NCI-H1092 (cell line): Measurements from ENCODE around the gene TMEM107.

ENCODE experiments used
- DNase-seq: peaks from one replicate; lab custom pipeline; 2025; lab: John Stamatoyannopoulos, UW

The TMEM107 gene

DNA sequence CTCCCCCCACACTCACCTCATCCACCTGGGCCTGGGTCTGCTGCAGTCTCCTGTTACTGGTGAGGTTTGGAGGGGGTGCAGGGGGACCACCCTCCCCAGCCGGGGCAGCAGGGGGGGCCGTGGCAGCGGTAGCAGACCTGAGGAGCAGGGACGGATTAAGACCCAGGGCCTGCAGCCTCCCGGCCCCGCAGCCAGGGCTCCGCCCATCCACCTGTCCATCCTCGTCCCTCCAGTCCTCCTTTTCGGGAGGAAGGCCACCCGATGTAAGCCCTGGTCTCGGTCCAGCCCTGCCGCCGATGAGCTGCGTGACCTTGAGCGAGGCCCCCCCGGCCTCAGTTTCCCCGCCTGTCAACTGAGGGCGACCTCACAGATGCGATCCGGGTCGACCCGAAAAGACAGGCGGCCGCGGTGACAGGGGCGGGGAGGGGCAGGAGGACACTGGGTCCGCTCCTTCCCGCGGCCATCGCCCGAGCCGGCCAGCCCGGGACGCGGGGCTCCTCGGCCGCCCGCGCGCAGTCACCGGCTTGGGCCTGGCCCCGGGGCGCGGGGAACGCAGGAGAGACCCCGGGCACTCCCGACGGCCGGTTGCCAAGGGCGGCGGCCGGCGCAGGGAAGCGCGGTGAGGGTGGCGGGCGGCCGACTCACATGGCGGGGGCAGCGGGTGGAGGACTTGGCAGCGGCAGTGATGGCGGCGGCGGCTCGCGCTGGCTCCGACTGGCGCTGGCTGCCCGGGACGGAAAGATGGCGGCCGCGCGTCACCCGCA lies 13.8 kb downstream of the TMEM107 start, which contains the start of gene VAMP2:
VAMP2 (minus strand) TSS at position 716 of the 764 bp plus-strand sequence; CDS start at position 647, 69 bp downstream.
- peak; percentile 52 for DNase-seq

DNA sequence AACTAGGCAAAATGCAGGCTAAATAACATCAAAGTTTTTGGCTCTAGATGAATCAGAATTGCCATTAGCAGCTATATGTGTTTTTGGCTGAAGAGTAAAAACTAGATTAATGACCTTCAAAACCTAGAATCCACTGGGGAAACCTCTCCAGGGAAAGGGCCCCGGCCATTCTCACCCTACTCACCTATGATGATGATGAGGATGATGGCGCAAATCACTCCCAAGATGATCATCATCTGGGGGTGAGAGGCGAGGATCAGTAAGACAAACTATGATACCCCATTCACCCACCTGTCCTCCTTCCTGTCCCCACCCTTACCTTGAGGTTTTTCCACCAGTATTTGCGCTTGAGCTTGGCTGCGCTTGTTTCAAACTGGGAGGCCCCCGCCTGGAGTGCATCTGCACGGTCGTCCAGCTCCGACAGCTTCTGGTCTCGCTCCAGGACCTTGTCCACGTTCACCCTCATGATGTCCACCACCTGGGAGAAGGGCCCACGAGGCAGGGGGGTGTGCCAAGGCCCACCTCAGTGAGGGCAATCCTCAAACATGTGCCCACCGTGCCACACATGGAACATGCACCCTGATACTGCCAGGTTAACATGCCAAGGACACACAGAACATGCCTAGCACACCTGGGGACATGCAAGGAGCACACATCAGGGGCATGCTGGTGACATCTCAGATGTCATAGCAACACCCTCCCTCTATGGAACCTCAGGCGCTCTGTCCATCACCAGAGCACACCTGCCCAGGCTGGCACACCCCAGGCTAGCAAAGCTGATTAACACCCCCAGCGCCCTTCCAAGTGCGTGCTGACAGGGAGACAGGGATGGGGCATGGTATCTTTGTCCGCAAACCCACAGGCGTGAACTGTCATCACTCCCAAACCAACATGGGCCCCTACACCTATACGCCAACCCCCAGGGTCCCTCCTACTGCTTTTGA lies 14.6 kb downstream of the TMEM107 start:
- no peak for DNase-seq

GRCh38 chr17:8160741-8161221 lies 15.4 kb downstream of the TMEM107 start:
- DNase-seq = no peak

GRCh38 chr17:8160224-8160577 lies 16.0 kb downstream of the TMEM107 start:
- DNase-seq = no peak

DNA sequence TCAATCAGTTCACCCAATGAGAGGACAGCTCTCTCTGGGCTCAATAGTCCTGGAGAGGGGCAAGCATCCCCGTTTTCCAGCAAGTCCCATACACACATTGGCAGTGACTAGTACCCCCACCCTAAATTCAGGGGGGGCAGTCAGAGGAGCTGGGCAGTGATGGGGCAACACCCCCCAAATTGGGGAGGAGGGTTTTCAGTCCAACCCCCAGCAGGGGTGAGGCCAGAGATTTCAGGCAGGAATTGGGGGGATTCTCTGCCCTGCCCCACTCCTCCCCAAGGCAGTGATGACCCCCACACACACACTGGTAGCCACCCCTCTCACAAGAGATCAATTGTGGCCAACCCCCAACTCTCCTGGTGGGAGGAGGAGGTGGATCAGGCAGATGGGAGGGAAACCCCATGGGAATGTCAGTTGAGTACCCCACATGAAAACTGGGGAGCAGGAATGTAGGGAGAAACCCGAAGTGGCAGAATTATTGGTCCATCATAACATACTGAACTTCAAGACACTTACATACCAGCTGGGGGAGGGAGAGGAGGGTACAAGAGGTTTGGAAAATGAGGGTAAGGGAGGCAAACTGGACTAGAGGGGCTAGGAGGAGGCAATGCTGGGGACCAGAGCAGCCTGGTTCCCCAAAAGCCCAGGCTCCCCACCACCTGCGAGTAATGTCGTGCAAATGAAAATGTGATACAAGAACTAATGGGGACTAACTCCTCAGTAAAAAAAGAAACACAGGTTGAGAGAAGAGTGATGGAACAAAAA lies 16.5 kb downstream of the TMEM107 start:
- DNase-seq = no peak

DNA sequence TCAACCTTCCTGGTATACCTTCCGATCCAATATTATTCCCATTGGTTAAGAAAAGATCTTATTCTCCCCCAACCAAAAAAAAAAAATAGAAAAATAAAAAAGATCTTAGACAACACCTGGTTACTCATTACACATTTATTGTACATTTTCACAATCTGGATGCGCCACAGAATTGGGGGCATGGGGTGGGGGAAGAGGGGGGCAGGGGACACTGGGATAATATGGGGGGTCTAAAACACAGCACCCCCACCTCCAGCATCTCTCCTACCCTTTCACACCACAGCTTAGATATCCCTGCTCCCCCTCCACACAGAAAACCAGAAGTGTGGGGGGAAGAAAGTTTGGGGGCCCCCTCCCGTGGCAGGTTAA lies 17.2 kb downstream of the TMEM107 start:
- no peak for DNase-seq

DNA sequence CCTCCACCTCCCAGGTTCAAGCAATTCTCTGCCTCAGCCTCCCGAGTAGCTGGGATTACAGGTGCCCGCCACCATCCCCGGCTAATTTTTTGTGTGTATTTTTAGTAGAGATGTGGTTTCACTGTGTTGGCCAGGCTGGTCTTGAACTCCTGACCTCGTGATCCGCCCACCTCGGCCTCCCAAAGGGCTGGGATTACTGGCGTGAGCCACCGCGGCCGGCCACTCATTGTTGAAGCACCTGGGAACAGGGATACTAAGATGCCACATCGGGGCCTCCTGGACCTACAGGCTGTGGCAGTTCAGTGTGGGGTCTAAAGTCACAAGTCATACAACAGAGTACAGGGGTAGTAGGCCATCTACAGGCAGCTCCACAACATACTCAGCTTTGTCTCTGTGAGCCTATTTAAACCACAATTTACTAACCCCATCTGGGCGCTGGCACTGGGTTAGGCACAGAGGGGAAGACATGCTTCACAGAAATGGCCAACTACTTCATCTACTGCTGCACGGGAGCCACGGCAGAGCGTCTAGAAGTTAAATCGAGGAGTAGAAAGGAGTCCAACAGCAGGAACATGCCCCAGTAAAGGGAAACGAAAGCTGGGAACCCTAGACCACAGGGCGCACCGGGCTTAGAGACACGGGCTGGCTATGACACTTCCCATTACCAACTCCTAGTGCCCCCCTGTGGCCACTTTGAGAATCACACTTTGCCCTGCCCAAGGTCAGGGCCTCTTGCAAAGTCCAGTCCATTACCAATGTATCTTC lies 17.7 kb downstream of the TMEM107 start:
- peak; percentile 33 for DNase-seq

DNA sequence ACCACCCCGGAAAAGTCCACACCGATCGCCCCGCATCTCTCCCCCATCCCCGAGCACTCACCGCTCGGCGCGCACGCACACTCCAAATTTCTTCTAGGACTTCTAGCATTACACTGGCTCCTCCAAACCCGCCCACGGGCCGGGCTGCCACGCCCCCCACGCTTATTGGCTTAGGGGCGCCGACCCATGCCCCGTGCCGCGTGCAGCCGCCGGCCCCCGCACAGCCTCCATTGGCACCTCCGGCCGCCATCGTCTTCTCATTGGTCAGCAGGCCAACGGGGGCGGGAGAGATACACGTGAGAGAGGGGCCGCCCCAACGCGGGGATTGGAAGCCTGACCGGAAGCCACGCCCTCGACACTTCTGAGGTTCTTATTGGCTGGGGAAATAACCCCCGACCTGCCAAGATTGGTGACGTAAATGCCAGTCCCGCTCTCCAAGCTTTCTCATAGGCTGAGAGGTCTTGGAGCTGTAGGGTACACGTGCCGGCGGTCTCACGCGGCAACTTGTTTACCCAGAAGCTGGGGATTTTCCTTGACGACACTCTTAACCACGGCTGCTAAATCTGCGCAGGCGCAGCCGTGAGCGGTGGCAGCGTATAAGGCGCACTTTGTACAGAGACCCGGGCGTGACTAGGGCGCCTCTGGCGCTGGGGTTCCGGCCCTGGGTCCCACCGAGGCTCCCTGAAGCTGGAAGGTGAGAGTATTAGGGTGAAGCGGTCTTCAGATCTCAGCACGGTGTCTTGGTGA lies 19.8 kb downstream of the TMEM107 start:
- peak; percentile 99 for DNase-seq

DNA sequence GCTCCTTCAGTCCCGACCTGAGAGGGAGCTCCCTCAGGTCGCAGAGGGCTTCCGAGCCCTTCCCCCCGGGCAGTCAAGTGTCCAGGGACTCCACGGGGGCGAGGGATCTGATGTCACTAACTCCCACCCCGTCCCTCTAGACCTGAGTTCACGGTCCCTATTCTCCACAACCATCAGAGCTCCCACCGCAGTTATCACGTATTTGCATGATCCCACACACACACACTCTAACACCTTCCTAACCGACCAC lies 20.3 kb downstream of the TMEM107 start:
- DNase-seq = no peak

DNA sequence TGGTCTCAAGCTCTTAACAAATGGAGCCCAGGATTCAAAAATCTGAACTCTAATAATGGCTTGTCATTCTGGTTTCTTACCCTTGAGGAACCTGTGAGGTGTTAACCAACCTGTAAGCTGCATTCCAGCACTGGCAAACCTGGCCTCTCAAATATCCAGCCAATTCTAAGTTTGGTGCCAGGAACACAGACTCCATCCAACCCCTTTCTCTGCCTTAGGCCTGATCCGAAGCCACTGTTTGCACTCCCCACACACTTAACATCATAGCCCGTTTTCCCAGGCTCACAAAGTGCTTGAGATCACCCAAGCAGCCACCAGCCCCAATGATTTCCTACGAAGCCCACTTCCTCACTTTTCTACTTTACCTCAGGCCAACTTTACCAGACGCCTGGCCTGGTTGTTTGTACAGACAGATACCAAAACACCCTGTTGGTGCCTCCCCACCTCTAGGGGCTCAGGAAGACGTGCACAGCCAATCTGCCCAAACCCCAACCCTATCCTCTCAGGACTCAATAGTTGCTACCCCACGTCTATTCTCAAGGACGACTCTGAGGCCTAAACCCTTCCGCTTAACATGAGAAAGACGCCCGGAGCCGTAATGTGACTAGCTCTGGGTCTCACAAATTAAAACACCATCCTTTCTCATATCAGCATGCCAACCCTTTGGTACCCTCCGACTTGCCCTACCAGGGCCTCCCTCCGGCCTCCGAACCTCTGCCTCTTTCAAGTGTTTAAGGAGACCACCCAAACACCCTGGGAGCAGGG lies 20.8 kb downstream of the TMEM107 start:
- DNase-seq = no peak

GRCh38 chr17:8154608-8155155 lies 21.5 kb downstream of the TMEM107 start:
- no peak for DNase-seq

DNA sequence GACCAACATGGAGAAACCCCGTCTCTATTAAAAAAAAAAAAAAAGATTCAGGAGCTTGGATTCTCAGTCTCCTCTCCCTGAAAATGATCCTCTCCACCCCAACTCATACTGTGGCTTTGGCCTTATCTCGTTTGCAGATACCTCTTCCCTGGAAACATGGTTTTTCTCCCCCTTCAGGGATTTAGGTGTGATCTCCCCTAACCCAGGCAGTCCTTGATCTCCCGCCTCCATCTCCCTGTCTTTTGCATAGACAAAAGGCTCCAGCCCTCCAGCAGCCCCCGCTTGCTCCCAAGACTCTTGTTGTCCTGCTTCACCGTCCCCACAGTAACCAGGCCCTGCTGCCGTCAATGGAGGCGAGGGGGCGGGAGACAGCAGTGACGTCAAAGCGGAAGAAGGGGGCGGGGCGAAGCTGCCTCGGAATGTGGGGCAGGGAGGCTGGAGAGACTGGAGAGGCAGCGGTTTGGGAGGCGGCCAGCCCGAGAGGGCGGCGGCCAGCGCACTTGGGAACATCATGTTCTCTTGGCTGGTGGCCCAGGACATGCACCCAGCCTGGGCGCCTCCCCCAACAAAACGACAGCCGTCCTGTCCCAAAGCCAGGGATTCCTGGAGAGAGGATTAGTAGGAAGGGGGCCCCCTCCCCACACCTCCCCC lies 22.1 kb downstream of the TMEM107 start:
- DNase-seq = no peak

DNA sequence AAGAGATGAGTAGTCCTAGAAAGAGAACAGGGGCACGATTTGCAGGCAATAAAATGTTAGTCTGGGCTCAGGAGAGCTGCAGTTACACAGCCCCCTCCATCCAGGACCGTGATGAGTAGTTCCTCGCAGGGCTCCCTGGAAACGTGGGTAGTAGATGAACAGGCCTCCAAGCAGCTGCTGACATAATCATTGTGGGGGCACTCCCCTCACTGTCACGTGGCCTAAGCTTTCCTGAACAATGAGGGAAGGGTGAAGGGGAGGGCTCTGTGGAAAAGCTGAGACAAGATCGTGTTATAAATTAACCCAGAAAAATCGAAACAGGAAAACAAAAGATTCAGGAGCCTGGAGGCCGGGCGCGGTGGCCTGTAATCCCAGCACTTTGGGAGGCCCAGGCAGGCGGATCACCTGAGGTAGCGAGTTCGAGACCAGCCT lies 22.6 kb downstream of the TMEM107 start:
- no peak for DNase-seq

GRCh38 chr17:8153031-8153451 lies 23.1 kb downstream of the TMEM107 start:
- no peak for DNase-seq

- peak; percentile 80 for DNase-seq
Observed at GRCh38 chr17:8152112-8152775, 23.9 kb downstream of the TMEM107 start, which contains the start of gene PER1. PER1 (minus strand) TSS chr17:8152404; CDS start chr17:8150706, 1,698 bp downstream.

DNA sequence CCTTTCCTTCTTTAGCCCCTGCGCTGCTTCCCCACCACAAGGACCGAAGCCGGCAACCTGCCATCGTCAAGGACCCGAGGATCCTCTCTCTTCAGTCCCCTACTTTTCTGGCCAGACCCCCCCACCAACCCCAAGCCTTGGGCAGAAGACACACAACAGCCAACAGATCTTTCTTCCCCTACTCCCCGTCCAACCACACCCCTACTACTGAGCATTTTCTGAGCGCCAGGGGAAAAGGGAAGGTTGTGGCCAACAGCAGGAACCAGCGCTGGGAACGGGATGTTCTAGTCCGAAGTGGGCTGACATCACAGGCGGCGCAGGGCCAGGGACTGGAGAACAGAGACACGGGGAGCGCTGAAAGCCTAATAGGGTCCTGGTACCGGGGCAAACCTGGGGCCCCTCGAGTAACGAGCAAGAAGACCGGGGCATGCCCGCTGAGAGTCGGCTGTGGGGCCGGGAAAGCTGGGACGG lies 24.5 kb downstream of the TMEM107 start:
- DNase-seq = no peak

DNA sequence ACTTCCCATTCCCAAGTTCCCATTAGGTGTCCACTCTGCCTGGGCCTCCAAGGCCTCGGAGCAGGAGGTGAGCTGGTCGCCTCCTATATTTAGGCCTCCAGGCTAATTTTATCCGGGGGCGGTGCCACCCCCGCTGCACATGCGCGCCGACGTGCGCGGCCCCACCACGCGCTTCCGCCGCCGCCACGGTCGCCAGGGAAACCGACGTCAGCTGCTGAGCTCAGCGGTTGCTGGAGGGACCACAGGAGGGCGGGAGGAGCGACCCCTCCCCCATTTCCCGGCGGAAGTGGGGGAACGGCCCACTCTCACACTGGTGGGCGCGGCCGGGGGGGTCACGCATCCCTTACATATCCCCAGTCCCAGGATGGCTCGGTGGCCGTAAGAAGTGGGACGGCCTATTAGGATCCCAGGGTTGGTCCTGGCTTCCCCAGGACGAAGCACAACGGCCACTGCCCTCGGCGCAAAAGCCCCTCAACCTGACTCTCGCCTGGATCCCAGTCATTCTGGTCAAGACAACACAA lies 25.0 kb downstream of the TMEM107 start:
- peak; percentile 44 for DNase-seq
